ENCODE data around the gene RPS6KA2. TPM values are rescaled to one million over a fixed set of nuclear protein-coding genes. Genes with fewer than 3 reads are reported as not detected.
"Not testable (repeated sequence)": the region's sequence is repeated elsewhere in the genome, so short reads cannot be mapped to it uniquely, and the experiment has no call there.

RPS6KA2 gene
- polyA plus RNA-seq, 2 donors, result 5.7 to 8.7 TPM

DNA sequence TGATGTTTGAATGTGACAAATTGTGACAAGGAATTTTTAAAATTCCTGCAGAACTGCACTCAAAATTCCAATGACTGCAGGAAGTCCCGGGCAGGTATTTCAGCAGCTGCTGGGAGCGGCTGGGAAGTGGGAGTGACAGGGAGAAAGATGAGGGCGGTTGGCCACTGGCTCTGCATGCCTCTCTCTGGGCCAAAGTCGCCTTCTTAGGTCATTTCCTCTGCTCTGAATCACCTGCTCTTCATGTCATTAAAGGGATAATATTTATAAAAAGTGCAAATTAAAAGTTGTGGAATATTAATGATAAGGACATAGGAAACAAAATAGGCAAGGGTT lies 84.5 kb downstream of the RPS6KA2 start:
- no peaks in the 10 kb centered on the region for H3K27me3 ChIP-seq (ENCODE audit: control insufficient read depth in 1 of 2, insufficient read depth in 2 of 2, low read length in 2 of 2)
- H3K4me3 ChIP-seq (ENCODE audit: low read depth in 1 of 2, low read length in 2 of 2), result no peak overlapping the region
- WGBS, 2 donors, result 36 to 43% methylated on average over 4 of the region's 4 CpGs
- no peaks in the 10 kb centered on the region for H3K36me3 ChIP-seq (ENCODE audit: control insufficient read depth in 2 of 2, insufficient read depth in 2 of 2, low read length in 1 of 2)
- H3K9me3 ChIP-seq (ENCODE audit: control insufficient read depth in 2 of 2, insufficient read depth in 1 of 2, low read depth in 1 of 2, low read length in 1 of 2), result no peaks in the 10 kb centered on the region
- peaks cover 0 to 6% of the 10 kb centered on the region in 2 donors for H3K4me1 ChIP-seq (ENCODE audit: control insufficient read depth in 2 of 2, insufficient read depth in 2 of 2, low read length in 1 of 2)
- no peak overlapping the region for H3K27ac ChIP-seq (ENCODE audit: low read depth in 2 of 2, low read length in 1 of 2)

DNA sequence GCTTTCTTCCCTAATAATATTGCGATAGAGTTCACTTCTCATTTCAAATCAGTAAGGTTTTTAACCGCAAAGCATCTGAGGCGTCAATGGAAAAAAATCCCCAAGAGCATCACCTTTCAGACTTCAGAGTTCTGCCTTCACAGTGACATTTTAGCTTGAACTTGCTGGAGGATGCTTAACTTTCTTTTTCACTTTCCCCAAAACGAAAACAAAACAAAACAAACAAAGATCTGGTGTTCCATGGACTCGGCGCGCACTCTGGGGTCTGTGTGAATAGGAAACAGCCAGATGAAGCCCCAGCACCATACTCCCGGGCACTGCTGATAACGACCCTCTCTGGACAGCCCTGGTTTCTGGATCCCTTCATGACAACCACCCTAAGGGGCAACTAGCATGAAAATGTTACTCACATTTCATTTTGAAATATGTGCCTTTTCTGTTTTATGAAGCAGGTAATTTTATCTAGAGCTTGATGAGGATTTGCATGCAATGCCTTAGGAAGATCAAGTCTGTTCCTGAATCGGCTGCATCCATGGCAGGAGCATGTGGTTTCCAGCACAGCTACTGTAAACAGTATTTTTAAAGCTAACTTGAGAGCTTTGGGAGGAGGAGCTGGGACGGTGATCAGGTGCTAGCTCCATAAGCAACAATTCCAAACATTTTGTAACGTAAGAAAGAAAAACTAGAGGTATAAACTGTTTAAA lies 85.0 kb downstream of the RPS6KA2 start:
- Histone ChIP-seq H3K9me3 (ENCODE audit: control insufficient read depth in 2 of 2, insufficient read depth in 1 of 2, low read depth in 1 of 2, low read length in 1 of 2) (no peaks in the 10 kb centered on the region), H3K27ac (ENCODE audit: low read depth in 2 of 2, low read length in 1 of 2) (no peak overlapping the region), H3K4me1 (ENCODE audit: control insufficient read depth in 2 of 2, insufficient read depth in 2 of 2, low read length in 1 of 2) (peaks cover 0 to 6% of the 10 kb centered on the region in 2 donors), H3K36me3 (ENCODE audit: control insufficient read depth in 2 of 2, insufficient read depth in 2 of 2, low read length in 1 of 2) (no peaks in the 10 kb centered on the region), H3K4me3 (ENCODE audit: low read depth in 1 of 2, low read length in 2 of 2) (peak overlapping the region in 1 of 2 donors; percentile 7), H3K27me3 (ENCODE audit: control insufficient read depth in 1 of 2, insufficient read depth in 2 of 2, low read length in 2 of 2) (no peaks in the 10 kb centered on the region)
- WGBS, 2 donors, result 56 to 60% methylated on average over 12 of the region's 12 CpGs

DNA sequence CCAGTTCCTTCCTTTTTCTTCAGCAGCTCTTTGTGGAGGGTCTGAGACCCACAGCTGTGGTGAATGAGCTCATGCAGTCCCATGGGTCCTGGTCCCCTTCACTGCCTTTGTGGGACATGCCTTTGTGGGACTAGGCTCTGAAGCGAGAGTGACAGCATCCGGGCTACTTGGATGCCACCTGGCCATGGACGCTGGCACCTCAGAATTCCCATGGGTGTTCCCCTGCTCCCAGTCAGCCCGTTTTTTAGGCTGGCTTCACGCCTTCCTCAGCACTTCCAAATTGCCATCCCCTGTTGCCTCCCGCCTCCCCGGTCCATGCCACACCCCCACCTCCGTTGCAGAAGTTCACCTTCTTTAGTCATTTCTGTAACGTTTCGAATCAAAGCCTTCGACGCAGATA lies 85.7 kb downstream of the RPS6KA2 start:
- WGBS, 2 donors, result 81% methylated on average over 12 of the region's 12 CpGs
- no peaks in the 10 kb centered on the region for H3K36me3 ChIP-seq (ENCODE audit: control insufficient read depth in 2 of 2, insufficient read depth in 2 of 2, low read length in 1 of 2)

GRCh38 chr6:166540631-166541331 lies 86.3 kb downstream of the RPS6KA2 start:
- Histone ChIP-seq H3K27me3 (ENCODE audit: control insufficient read depth in 1 of 2, insufficient read depth in 2 of 2, low read length in 2 of 2) (no peaks in the 10 kb centered on the region), H3K9me3 (ENCODE audit: control insufficient read depth in 2 of 2, insufficient read depth in 1 of 2, low read depth in 1 of 2, low read length in 1 of 2) (no peaks in the 10 kb centered on the region), H3K27ac (ENCODE audit: low read depth in 2 of 2, low read length in 1 of 2) (peak overlapping the region; percentile 13 to 34), H3K4me1 (ENCODE audit: control insufficient read depth in 2 of 2, insufficient read depth in 2 of 2, low read length in 1 of 2) (peaks cover 0 to 6% of the 10 kb centered on the region in 2 donors), H3K36me3 (ENCODE audit: control insufficient read depth in 2 of 2, insufficient read depth in 2 of 2, low read length in 1 of 2) (peaks cover 0 to 4% of the 10 kb centered on the region in 2 donors), H3K4me3 (ENCODE audit: low read depth in 1 of 2, low read length in 2 of 2) (no peak overlapping the region)
- WGBS, 2 donors, result 55 to 58% methylated on average over 18 of the region's 18 CpGs

More for the DNA sequence above, 85.7 kb downstream of the RPS6KA2 start:
- Histone ChIP-seq H3K4me3 (ENCODE audit: low read depth in 1 of 2, low read length in 2 of 2) (no peak overlapping the region), H3K9me3 (ENCODE audit: control insufficient read depth in 2 of 2, insufficient read depth in 1 of 2, low read depth in 1 of 2, low read length in 1 of 2) (no peaks in the 10 kb centered on the region), H3K27me3 (ENCODE audit: control insufficient read depth in 1 of 2, insufficient read depth in 2 of 2, low read length in 2 of 2) (no peaks in the 10 kb centered on the region), H3K4me1 (ENCODE audit: control insufficient read depth in 2 of 2, insufficient read depth in 2 of 2, low read length in 1 of 2) (peaks cover 0 to 6% of the 10 kb centered on the region in 2 donors), H3K27ac (ENCODE audit: low read depth in 2 of 2, low read length in 1 of 2) (peak overlapping the region; percentile 13 to 34)

GRCh38 chr6:166539543-166539942 lies 87.5 kb downstream of the RPS6KA2 start:
- Histone ChIP-seq H3K27ac (ENCODE audit: low read depth in 2 of 2, low read length in 1 of 2) (no peak overlapping the region), H3K27me3 (ENCODE audit: control insufficient read depth in 1 of 2, insufficient read depth in 2 of 2, low read length in 2 of 2) (no peaks in the 10 kb centered on the region), H3K4me3 (ENCODE audit: low read depth in 1 of 2, low read length in 2 of 2) (no peak overlapping the region), H3K9me3 (ENCODE audit: control insufficient read depth in 2 of 2, insufficient read depth in 1 of 2, low read depth in 1 of 2, low read length in 1 of 2) (no peaks in the 10 kb centered on the region), H3K36me3 (ENCODE audit: control insufficient read depth in 2 of 2, insufficient read depth in 2 of 2, low read length in 1 of 2) (peaks cover 0 to 7% of the 10 kb centered on the region in 2 donors), H3K4me1 (ENCODE audit: control insufficient read depth in 2 of 2, insufficient read depth in 2 of 2, low read length in 1 of 2) (peaks cover 0 to 6% of the 10 kb centered on the region in 2 donors)
- WGBS, 2 donors, result 92 to 94% methylated on average over 4 of the region's 4 CpGs

GRCh38 chr6:166539011-166539385 lies 88.1 kb downstream of the RPS6KA2 start:
- not testable (repeated sequence) for H3K27me3 ChIP-seq (ENCODE audit: control insufficient read depth in 1 of 2, insufficient read depth in 2 of 2, low read length in 2 of 2)
- WGBS, 2 donors, result 95% methylated on average over 9 of the region's 9 CpGs

GRCh38 chr6:166538297-166539010 lies 88.6 kb downstream of the RPS6KA2 start:
- Histone ChIP-seq H3K4me1 (ENCODE audit: control insufficient read depth in 2 of 2, insufficient read depth in 2 of 2, low read length in 1 of 2) (peaks cover 0 to 6% of the 10 kb centered on the region in 2 donors), H3K9me3 (ENCODE audit: control insufficient read depth in 2 of 2, insufficient read depth in 1 of 2, low read depth in 1 of 2, low read length in 1 of 2) (no peaks in the 10 kb centered on the region), H3K4me3 (ENCODE audit: low read depth in 1 of 2, low read length in 2 of 2) (no peak overlapping the region), H3K36me3 (ENCODE audit: control insufficient read depth in 2 of 2, insufficient read depth in 2 of 2, low read length in 1 of 2) (peaks cover 0 to 7% of the 10 kb centered on the region in 2 donors), H3K27me3 (ENCODE audit: control insufficient read depth in 1 of 2, insufficient read depth in 2 of 2, low read length in 2 of 2) (no peaks in the 10 kb centered on the region), H3K27ac (ENCODE audit: low read depth in 2 of 2, low read length in 1 of 2) (no peak overlapping the region)
- WGBS, 2 donors, result 82 to 88% methylated on average over 17 of the region's 17 CpGs

More at GRCh38 chr6:166539011-166539385, 88.1 kb downstream of the RPS6KA2 start:
- not testable (repeated sequence) for H3K4me1 ChIP-seq (ENCODE audit: control insufficient read depth in 2 of 2, insufficient read depth in 2 of 2, low read length in 1 of 2); H3K9me3 ChIP-seq (ENCODE audit: control insufficient read depth in 2 of 2, insufficient read depth in 1 of 2, low read depth in 1 of 2, low read length in 1 of 2); H3K4me3 ChIP-seq (ENCODE audit: low read depth in 1 of 2, low read length in 2 of 2); H3K36me3 ChIP-seq (ENCODE audit: control insufficient read depth in 2 of 2, insufficient read depth in 2 of 2, low read length in 1 of 2); H3K27ac ChIP-seq (ENCODE audit: low read depth in 2 of 2, low read length in 1 of 2)

- no peak overlapping the region for H3K4me3 ChIP-seq (ENCODE audit: low read depth in 1 of 2, low read length in 2 of 2)
- WGBS, 2 donors, result 91 to 92% methylated on average over 17 of the region's 17 CpGs
- peaks cover 0 to 18% of the 10 kb centered on the region in 2 donors for H3K36me3 ChIP-seq (ENCODE audit: control insufficient read depth in 2 of 2, insufficient read depth in 2 of 2, low read length in 1 of 2)
- H3K27me3 ChIP-seq (ENCODE audit: control insufficient read depth in 1 of 2, insufficient read depth in 2 of 2, low read length in 2 of 2), result no peaks in the 10 kb centered on the region
- H3K27ac ChIP-seq (ENCODE audit: low read depth in 2 of 2, low read length in 1 of 2), result no peak overlapping the region
- peaks cover 0 to 4% of the 10 kb centered on the region in 2 donors for H3K4me1 ChIP-seq (ENCODE audit: control insufficient read depth in 2 of 2, insufficient read depth in 2 of 2, low read length in 1 of 2)
- no peaks in the 10 kb centered on the region for H3K9me3 ChIP-seq (ENCODE audit: control insufficient read depth in 2 of 2, insufficient read depth in 1 of 2, low read depth in 1 of 2, low read length in 1 of 2)
Measured at GRCh38 chr6:166534658-166535406, 92.2 kb downstream of the RPS6KA2 start.

- Histone ChIP-seq H3K4me3 (ENCODE audit: low read depth in 1 of 2, low read length in 2 of 2) (no peak overlapping the region), H3K27me3 (ENCODE audit: control insufficient read depth in 1 of 2, insufficient read depth in 2 of 2, low read length in 2 of 2) (no peaks in the 10 kb centered on the region), H3K4me1 (ENCODE audit: control insufficient read depth in 2 of 2, insufficient read depth in 2 of 2, low read length in 1 of 2) (peaks cover 0 to 4% of the 10 kb centered on the region in 2 donors), H3K9me3 (ENCODE audit: control insufficient read depth in 2 of 2, insufficient read depth in 1 of 2, low read depth in 1 of 2, low read length in 1 of 2) (no peaks in the 10 kb centered on the region), H3K36me3 (ENCODE audit: control insufficient read depth in 2 of 2, insufficient read depth in 2 of 2, low read length in 1 of 2) (peaks cover 0 to 18% of the 10 kb centered on the region in 2 donors), H3K27ac (ENCODE audit: low read depth in 2 of 2, low read length in 1 of 2) (peak overlapping the region; percentile 24 to 71)
- WGBS, 2 donors, result 88 to 89% methylated on average over 14 to 15 of the region's 15 CpGs
Measured at GRCh38 chr6:166533205-166533824, 93.7 kb downstream of the RPS6KA2 start.
